BLaER1 (cell line): ENCODE data around the gene LRRC8E.
"Not testable (repeated sequence)": the region's sequence is repeated elsewhere in the genome, so short reads cannot be mapped to it uniquely, and the experiment has no call there.

ENCODE experiments used
- H3K27ac ChIP-seq: shearing (Covaris generic); formaldehyde crosslinking; 2 replicates; pipeline ENCODE4 v1.8.1; 2022
- H3K27me3 ChIP-seq: shearing (Covaris generic); formaldehyde crosslinking; 2 replicates; pipeline ENCODE4 v1.8.1; 2022
- H3K36me3 ChIP-seq: shearing (Covaris generic); formaldehyde crosslinking; 2 replicates; pipeline ENCODE4 v1.8.1; 2022
- H3K4me1 ChIP-seq: shearing (Covaris generic); formaldehyde crosslinking; 2 replicates; pipeline ENCODE4 v1.8.1; 2022
- H3K4me2 ChIP-seq: shearing (Covaris generic); formaldehyde crosslinking; 2 replicates; pipeline ENCODE4 v1.8.1; 2022
- H3K4me3 ChIP-seq: shearing (Covaris generic); formaldehyde crosslinking; 2 replicates; pipeline ENCODE4 v1.8.1; 2022
- H3K9ac ChIP-seq: shearing (Covaris generic); formaldehyde crosslinking; 2 replicates; pipeline ENCODE4 v1.8.1; 2022
- H3K9me3 ChIP-seq: shearing (Covaris generic); formaldehyde crosslinking; 2 replicates; pipeline ENCODE4 v1.8.1; 2022
- H4K20me1 ChIP-seq: shearing (Covaris generic); formaldehyde crosslinking; 2 replicates; pipeline ENCODE4 v1.8.1; 2022
- Cebpa-rat ChIP-seq: shearing (Covaris generic); IDR thresholded peaks from 2 replicates; pipeline ENCODE4 v1.8.1; 2022

LRRC8E gene

GRCh38 chr19:7928334-7928706 is 40.0 kb downstream of the LRRC8E start:
- H4K20me1 ChIP-seq: peaks cover 79% of the 10 kb centered on the region
- H3K4me3 ChIP-seq: no peak overlapping the region
- H3K9ac ChIP-seq: no peak overlapping the region
- no peaks in the 10 kb centered on the region for H3K9me3 ChIP-seq
- H3K27me3 ChIP-seq: no peaks in the 10 kb centered on the region
- TF ChIP-seq Cebpa-rat: no peak
- H3K4me1 ChIP-seq: peaks cover 54% of the 10 kb centered on the region
- no peak overlapping the region for H3K4me2 ChIP-seq
- peaks cover 43% of the 10 kb centered on the region for H3K36me3 ChIP-seq
- no peak overlapping the region for H3K27ac ChIP-seq

GRCh38 chr19:7928741-7929701 is 40.7 kb downstream of the LRRC8E start:
- no peak overlapping the region for H3K4me3 ChIP-seq
- H3K27me3 ChIP-seq: no peaks in the 10 kb centered on the region
- H3K9ac ChIP-seq: no peak overlapping the region
- H3K4me2 ChIP-seq: peak overlapping the region; percentile 49
- H3K9me3 ChIP-seq: no peaks in the 10 kb centered on the region
- TF ChIP-seq Cebpa-rat: no peak
- peaks cover 77% of the 10 kb centered on the region for H4K20me1 ChIP-seq
- peaks cover 47% of the 10 kb centered on the region for H3K4me1 ChIP-seq
- no peak overlapping the region for H3K27ac ChIP-seq
- peaks cover 49% of the 10 kb centered on the region for H3K36me3 ChIP-seq

GRCh38 chr19:7930030-7930429 is 41.7 kb downstream of the LRRC8E start:
- peaks cover 36% of the 10 kb centered on the region for H3K4me1 ChIP-seq
- not testable (repeated sequence) for H3K27me3 ChIP-seq, H3K9me3 ChIP-seq, H3K4me3 ChIP-seq, H3K27ac ChIP-seq, H3K9ac ChIP-seq
- H4K20me1 ChIP-seq: peaks cover 79% of the 10 kb centered on the region
- peaks cover 59% of the 10 kb centered on the region for H3K36me3 ChIP-seq
- H3K4me2 ChIP-seq: peak overlapping the region; percentile 49

- Histone ChIP-seq H3K9me3 (no peaks in the 10 kb centered on the region), H3K36me3 (peaks cover 67% of the 10 kb centered on the region), H4K20me1 (peaks cover 84% of the 10 kb centered on the region), H3K4me2 (peak overlapping the region; percentile 49), H3K4me3 (no peak overlapping the region), H3K27me3 (no peaks in the 10 kb centered on the region), H3K9ac (peak overlapping the region; percentile 49; the same call in 1 of the 2 replicates), H3K27ac (peak overlapping the region; percentile 59; the same call in 1 of the 2 replicates), H3K4me1 (peaks cover 36% of the 10 kb centered on the region)
- TF ChIP-seq Cebpa-rat: no peak
Measured at GRCh38 chr19:7930765-7931164, 42.5 kb downstream of the LRRC8E start.

- no peak overlapping the region for H3K4me3 ChIP-seq
- peak overlapping the region; percentile 49; the same call in 1 of the 2 replicates for H3K9ac ChIP-seq
- no peak for TF ChIP-seq Cebpa-rat
- H3K36me3 ChIP-seq: peaks cover 73% of the 10 kb centered on the region
- H3K27ac ChIP-seq: peak overlapping the region; percentile 59; the same call in 1 of the 2 replicates
- no peaks in the 10 kb centered on the region for H3K9me3 ChIP-seq
- peaks cover 87% of the 10 kb centered on the region for H4K20me1 ChIP-seq
- H3K27me3 ChIP-seq: no peaks in the 10 kb centered on the region
- peaks cover 32% of the 10 kb centered on the region for H3K4me1 ChIP-seq
- peak overlapping the region; percentile 49 for H3K4me2 ChIP-seq
Measured at GRCh38 chr19:7931221-7932061, 43.1 kb downstream of the LRRC8E start.

- no peak for TF ChIP-seq Cebpa-rat
- Histone ChIP-seq H3K9me3 (no peaks in the 10 kb centered on the region), H3K4me1 (peaks cover 30% of the 10 kb centered on the region), H3K4me2 (no peak overlapping the region), H3K4me3 (no peak overlapping the region), H4K20me1 (peaks cover 89% of the 10 kb centered on the region), H3K9ac (no peak overlapping the region), H3K27ac (no peak overlapping the region), H3K36me3 (peaks cover 77% of the 10 kb centered on the region), H3K27me3 (no peaks in the 10 kb centered on the region)
Measured at GRCh38 chr19:7932276-7932929, 44.1 kb downstream of the LRRC8E start.

GRCh38 chr19:7932930-7933300 is 44.6 kb downstream of the LRRC8E start:
- Histone ChIP-seq H3K27ac (no peak overlapping the region), H4K20me1 (peaks cover 89% of the 10 kb centered on the region), H3K9ac (no peak overlapping the region), H3K4me2 (no peak overlapping the region), H3K36me3 (peaks cover 82% of the 10 kb centered on the region), H3K9me3 (no peaks in the 10 kb centered on the region), H3K4me1 (peaks cover 30% of the 10 kb centered on the region), H3K27me3 (no peaks in the 10 kb centered on the region), H3K4me3 (no peak overlapping the region)
- TF ChIP-seq Cebpa-rat: no peak

- Histone ChIP-seq H3K4me3 (no peak overlapping the region), H4K20me1 (peaks cover 88% of the 10 kb centered on the region), H3K9ac (no peak overlapping the region), H3K4me1 (peaks cover 30% of the 10 kb centered on the region), H3K9me3 (no peaks in the 10 kb centered on the region), H3K36me3 (peaks cover 87% of the 10 kb centered on the region), H3K27ac (no peak overlapping the region), H3K4me2 (no peak overlapping the region), H3K27me3 (no peaks in the 10 kb centered on the region)
- TF ChIP-seq Cebpa-rat: no peak
Measured at GRCh38 chr19:7933411-7933810, 45.1 kb downstream of the LRRC8E start.

- peaks cover 92% of the 10 kb centered on the region for H3K36me3 ChIP-seq
- no peak for TF ChIP-seq Cebpa-rat
- H4K20me1 ChIP-seq: peaks cover 88% of the 10 kb centered on the region
- no peak overlapping the region for H3K4me2 ChIP-seq
- H3K27ac ChIP-seq: no peak overlapping the region
- H3K4me3 ChIP-seq: no peak overlapping the region
- no peak overlapping the region for H3K9ac ChIP-seq
- no peaks in the 10 kb centered on the region for H3K27me3 ChIP-seq
- H3K4me1 ChIP-seq: peaks cover 28% of the 10 kb centered on the region
- H3K9me3 ChIP-seq: no peaks in the 10 kb centered on the region
Measured at GRCh38 chr19:7933828-7934725, 45.8 kb downstream of the LRRC8E start.
